A673 (cell line): ENCODE measurements around the gene CIB2. TPM values are rescaled to one million over a fixed set of nuclear protein-coding genes. Genes with fewer than 3 reads are reported as not detected.

Experiments
- BruUV-seq: library from RNA; stranded (reverse); fragments of 400-500 nt; replicated peaks from 2 replicates; lab custom pipeline; 2021; lab: Mats Ljungman, UMichigan
- CTCF ChIA-PET: fragments of 300-600 bp; sonication (Branson Sonifier 250); formaldehyde crosslinking; loops from one replicate; lab custom pipeline; 2022; ENCODE audit warnings: antibody characterized with exemption; lab: Charles Lee
- POLR2A ChIA-PET: fragments of 300-600 bp; sonication (Branson Sonifier 250); formaldehyde crosslinking; loops from one replicate; lab custom pipeline; 2022; ENCODE audit warnings: antibody characterized with exemption; ENCODE audit not compliant: low non-redundant PET; lab: Charles Lee
- DNase-seq: peaks from one replicate; pipeline ENCODE4 v3.0.0-alpha.2; 2015; ENCODE audit warnings: low spot score
- H3K27ac ChIP-seq: fragments of 200-600 bp; sonication (generic); 2 replicates; pipeline ENCODE4 v1.5.1; 2016; ENCODE audit warnings: mixed run types, low read depth, mild to moderate bottlenecking, mixed read lengths, antibody characterized with exemption, low read length; ENCODE audit not compliant: poor library complexity, severe bottlenecking
- H3K27me3 ChIP-seq: fragments of 200-600 bp; sonication (generic); replicated peaks from 2 replicates; pipeline ENCODE4 v1.6.1; 2017; ENCODE audit warnings: mixed run types, low read depth, mild to moderate bottlenecking, mixed read lengths, antibody characterized with exemption, low read length; ENCODE audit not compliant: insufficient read depth, poor library complexity
- H3K36me3 ChIP-seq: fragments of 200-600 bp; sonication (generic); 2 replicates; pipeline ENCODE4 v1.6.1; 2016; ENCODE audit warnings: mixed run types, mild to moderate bottlenecking, mixed read lengths, antibody characterized with exemption, low read length; ENCODE audit not compliant: insufficient read depth, poor library complexity, severe bottlenecking
- H3K4me1 ChIP-seq: fragments of 200-600 bp; sonication (generic); 2 replicates; pipeline ENCODE4 v1.6.1; 2017; ENCODE audit warnings: mixed run types, mild to moderate bottlenecking, mixed read lengths, antibody characterized with exemption, low read length; ENCODE audit not compliant: insufficient read depth, poor library complexity, severe bottlenecking
- H3K4me3 ChIP-seq: fragments of 200-600 bp; sonication (generic); 2 replicates; pipeline ENCODE4 v1.5.1; 2016; ENCODE audit warnings: low read depth, mixed run types, mild to moderate bottlenecking, mixed read lengths, low read length; ENCODE audit not compliant: poor library complexity, severe bottlenecking
- H3K9me3 ChIP-seq: fragments of 200-600 bp; sonication (generic); 2 replicates; pipeline ENCODE4 v1.6.1; 2016; ENCODE audit warnings: mixed run types, low read depth, mild to moderate bottlenecking, mixed read lengths, antibody characterized with exemption, low read length; ENCODE audit not compliant: poor library complexity, severe bottlenecking
- EZH2 ChIP-seq: fragments of 200-600 bp; sonication (generic); IDR thresholded peaks from 2 replicates; pipeline ENCODE4 v1.6.1; 2017; ENCODE audit warnings: borderline replicate concordance, low read depth, mild to moderate bottlenecking, mixed read lengths, antibody characterized with exemption, low read length; ENCODE audit not compliant: poor library complexity, severe bottlenecking
- intact Hi-C: fragments of 100-400 bp; cut with micrococcal nuclease; formaldehyde crosslinking; loops from one replicate; pipeline ENCODE4 v1.10.0; 2022; ENCODE audit not compliant: unreplicated experiment
- total RNA-seq: library from RNA; stranded (reverse); gene quantifications from 2 replicates; pipeline ENCODE4 v1.2.3, GENCODE V29; 2021
- TF ChIP-seq, protein P1 (sequence below): fragments of 300-800, 200-600 bp; sonication (generic); conservative IDR thresholded peaks from 2 replicates; pipeline ENCODE4 v1.5.1; 2017; ENCODE audit warnings: low read depth, mild to moderate bottlenecking, antibody characterized with exemption, low read length, moderate library complexity, mixed read lengths

The CIB2 gene
- total RNA-seq, 1 experiment from 2014 or later, result 2.1 TPM

- ChIA-PET CTCF (no interaction called here), POLR2A (no interaction called here)
- Histone ChIP-seq H3K9me3 (no peaks in the 10 kb centered on the region), H3K27me3 (no peaks in the 10 kb centered on the region), H3K4me3 (no peak overlapping the region), H3K27ac (no peak overlapping the region), H3K36me3 (peaks cover 28% of the 10 kb centered on the region), H3K4me1 (no peaks in the 10 kb centered on the region)
- TF ChIP-seq EZH2, result no peak
- TF ChIP-seq, protein P1, sequence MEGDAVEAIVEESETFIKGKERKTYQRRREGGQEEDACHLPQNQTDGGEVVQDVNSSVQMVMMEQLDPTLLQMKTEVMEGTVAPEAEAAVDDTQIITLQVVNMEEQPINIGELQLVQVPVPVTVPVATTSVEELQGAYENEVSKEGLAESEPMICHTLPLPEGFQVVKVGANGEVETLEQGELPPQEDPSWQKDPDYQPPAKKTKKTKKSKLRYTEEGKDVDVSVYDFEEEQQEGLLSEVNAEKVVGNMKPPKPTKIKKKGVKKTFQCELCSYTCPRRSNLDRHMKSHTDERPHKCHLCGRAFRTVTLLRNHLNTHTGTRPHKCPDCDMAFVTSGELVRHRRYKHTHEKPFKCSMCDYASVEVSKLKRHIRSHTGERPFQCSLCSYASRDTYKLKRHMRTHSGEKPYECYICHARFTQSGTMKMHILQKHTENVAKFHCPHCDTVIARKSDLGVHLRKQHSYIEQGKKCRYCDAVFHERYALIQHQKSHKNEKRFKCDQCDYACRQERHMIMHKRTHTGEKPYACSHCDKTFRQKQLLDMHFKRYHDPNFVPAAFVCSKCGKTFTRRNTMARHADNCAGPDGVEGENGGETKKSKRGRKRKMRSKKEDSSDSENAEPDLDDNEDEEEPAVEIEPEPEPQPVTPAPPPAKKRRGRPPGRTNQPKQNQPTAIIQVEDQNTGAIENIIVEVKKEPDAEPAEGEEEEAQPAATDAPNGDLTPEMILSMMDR, result no peak
- no peak for DNase-seq
- no TSS peak for BruUV-seq
- intact Hi-C loops, result no loop called here
Measured at GRCh38 chr15:78162038-78162437, 30.8 kb upstream of the CIB2 start.

GRCh38 chr15:78159395-78159794 is 28.1 kb upstream of the CIB2 start:
- no TSS peak for BruUV-seq
- ChIA-PET POLR2A (no interaction called here), CTCF (no interaction called here)
- no peak for TF ChIP-seq EZH2
- TF ChIP-seq, protein P1, result no peak
- Histone ChIP-seq H3K4me1 (peaks cover 5% of the 10 kb centered on the region), H3K27ac (no peak overlapping the region), H3K4me3 (no peak overlapping the region), H3K36me3 (peaks cover 14% of the 10 kb centered on the region), H3K9me3 (no peaks in the 10 kb centered on the region), H3K27me3 (no peaks in the 10 kb centered on the region)
- DNase-seq, result no peak
- intact Hi-C loops, result no loop called here

DNA sequence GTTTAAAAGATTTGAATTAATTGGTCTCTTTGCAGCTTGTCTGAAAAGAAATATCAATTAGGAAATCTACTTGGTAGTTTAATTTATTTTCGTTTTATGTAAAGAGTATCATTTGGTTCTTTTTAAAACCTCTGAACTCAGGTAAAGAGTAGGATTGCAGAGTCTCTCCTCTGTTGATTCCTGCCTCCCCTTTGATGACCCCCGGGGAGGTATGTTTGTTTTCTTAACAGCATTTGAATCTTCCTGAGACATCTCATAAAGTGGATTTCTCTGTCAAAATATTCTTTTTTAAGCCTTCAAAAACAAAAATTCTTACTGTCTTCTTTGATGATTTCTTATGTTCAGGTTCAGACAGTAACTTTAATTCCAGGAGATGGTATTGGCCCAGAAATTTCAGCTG is 26.0 kb upstream of the CIB2 start:
- H3K9me3 ChIP-seq, result no peaks in the 10 kb centered on the region
- CTCF ChIA-PET, result no interaction called here
- no peaks in the 10 kb centered on the region for H3K27me3 ChIP-seq
- no peak overlapping the region for H3K4me3 ChIP-seq
- peaks cover 10% of the 10 kb centered on the region for H3K36me3 ChIP-seq
- POLR2A ChIA-PET, result no interaction called here
- DNase-seq, result no peak
- TF ChIP-seq, protein P1, result no peak
- TF ChIP-seq EZH2, result no peak
- H3K4me1 ChIP-seq, result peaks cover 5% of the 10 kb centered on the region
- intact Hi-C loops, result no loop called here
- no peak overlapping the region for H3K27ac ChIP-seq
- no TSS peak for BruUV-seq
